Measurements from ENCODE around the gene TENM3.

TENM3 gene

DNA sequence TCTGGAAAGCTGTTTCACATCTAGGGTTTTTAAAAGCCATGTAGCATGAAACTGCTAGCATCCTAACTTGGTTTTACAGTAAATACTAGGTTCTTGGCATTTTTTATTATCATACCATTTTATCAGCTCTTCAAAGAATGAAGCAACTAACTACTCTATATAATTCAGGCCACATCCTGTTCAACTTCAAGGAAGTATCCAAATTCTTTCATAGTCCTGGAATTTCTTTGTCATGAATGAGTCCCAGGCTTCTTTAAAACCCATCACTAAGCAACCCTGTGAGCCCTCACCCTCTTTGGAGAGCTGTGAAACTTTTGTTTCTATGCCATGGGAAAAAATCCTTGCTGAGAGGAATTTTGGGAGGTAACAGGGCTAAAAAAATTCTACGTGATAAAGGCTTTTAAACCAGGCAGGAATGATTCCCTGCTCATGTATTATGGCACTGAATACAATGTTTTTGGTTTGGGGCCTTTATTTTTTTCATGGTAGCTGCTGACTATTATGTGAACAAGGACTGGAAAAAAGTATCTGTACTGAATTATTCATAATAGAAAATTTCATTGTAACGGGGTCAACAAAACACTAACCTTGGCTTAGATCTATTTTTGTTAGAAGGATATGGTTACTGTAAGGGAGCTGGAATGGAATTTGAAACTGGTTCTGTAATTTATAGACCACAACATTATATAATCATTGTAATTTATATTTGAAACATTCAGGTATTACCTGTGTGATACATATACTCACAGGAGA, 509.1 kb downstream of the TENM3 start:
- H3K27ac ChIP-seq = no peak overlapping the region
- TF ChIP-seq, protein P1, sequence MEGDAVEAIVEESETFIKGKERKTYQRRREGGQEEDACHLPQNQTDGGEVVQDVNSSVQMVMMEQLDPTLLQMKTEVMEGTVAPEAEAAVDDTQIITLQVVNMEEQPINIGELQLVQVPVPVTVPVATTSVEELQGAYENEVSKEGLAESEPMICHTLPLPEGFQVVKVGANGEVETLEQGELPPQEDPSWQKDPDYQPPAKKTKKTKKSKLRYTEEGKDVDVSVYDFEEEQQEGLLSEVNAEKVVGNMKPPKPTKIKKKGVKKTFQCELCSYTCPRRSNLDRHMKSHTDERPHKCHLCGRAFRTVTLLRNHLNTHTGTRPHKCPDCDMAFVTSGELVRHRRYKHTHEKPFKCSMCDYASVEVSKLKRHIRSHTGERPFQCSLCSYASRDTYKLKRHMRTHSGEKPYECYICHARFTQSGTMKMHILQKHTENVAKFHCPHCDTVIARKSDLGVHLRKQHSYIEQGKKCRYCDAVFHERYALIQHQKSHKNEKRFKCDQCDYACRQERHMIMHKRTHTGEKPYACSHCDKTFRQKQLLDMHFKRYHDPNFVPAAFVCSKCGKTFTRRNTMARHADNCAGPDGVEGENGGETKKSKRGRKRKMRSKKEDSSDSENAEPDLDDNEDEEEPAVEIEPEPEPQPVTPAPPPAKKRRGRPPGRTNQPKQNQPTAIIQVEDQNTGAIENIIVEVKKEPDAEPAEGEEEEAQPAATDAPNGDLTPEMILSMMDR (conservative IDR thresholded peaks at IDR 0.05) = no peak
- no peak for TF ChIP-seq ZFX (IDR thresholded peaks at IDR 0.05)

GRCh38 chr4:182754895-182755294, 511.7 kb downstream of the TENM3 start:
- no peak for TF ChIP-seq ZFX (IDR thresholded peaks at IDR 0.05)
- TF ChIP-seq, protein P1 (conservative IDR thresholded peaks at IDR 0.05) = no peak
- H3K27ac ChIP-seq = no peak overlapping the region

GRCh38 chr4:182756161-182756690, 513.0 kb downstream of the TENM3 start:
- TF ChIP-seq, protein P1 (conservative IDR thresholded peaks at IDR 0.05) = no peak
- no peak for TF ChIP-seq ZFX (IDR thresholded peaks at IDR 0.05)
- no peak overlapping the region for H3K27ac ChIP-seq

DNA sequence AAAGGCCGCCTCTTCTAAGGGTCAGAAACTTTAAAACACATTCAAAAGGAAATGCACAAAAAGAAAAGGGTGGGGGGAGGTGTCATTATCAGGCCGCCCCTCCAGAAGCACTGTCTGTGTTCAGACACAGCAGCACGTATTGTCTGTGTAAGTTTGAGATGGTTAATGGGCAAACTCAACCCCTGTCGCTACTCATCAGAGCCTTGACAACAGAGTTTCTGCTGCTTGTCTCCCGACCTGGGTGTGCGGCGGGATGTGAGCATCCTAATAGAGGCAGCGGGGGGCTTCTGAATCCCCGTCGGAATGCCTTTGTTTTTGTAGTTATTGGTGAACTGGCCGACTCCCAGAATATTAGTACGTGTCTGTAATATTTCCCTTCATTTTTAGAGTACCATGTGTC, 515.1 kb downstream of the TENM3 start:
- no peak overlapping the region for H3K27ac ChIP-seq
- TF ChIP-seq, protein P1 (conservative IDR thresholded peaks at IDR 0.05) = no peak
- no peak for TF ChIP-seq ZFX (IDR thresholded peaks at IDR 0.05)

GRCh38 chr4:182760551-182761043, 517.4 kb downstream of the TENM3 start:
- H3K27ac ChIP-seq = no peak overlapping the region

DNA sequence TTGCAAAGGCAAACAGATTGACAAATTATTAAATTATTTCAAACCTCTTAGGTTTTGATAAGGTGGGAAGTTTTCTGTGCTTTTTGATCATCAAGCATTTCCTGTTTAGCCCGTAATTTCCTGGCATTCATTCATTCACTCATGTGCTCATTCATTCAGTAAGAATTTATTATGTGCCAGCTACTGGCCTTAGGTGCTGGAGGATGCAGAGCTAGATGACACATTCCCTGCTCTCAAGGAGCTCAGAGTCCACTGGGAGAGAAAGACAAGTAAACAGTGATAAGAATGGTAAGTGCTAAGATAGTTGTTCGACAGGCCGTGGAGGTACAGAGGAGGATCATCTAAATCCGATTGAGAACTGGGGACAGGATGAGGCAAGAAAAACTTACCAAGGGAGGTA, 520.9 kb downstream of the TENM3 start:
- no peak overlapping the region for H3K27ac ChIP-seq
- no peak for TF ChIP-seq ZFX (IDR thresholded peaks at IDR 0.05)
- TF ChIP-seq, protein P1 (conservative IDR thresholded peaks at IDR 0.05) = no peak

More at GRCh38 chr4:182760551-182761043, 517.4 kb downstream of the TENM3 start:
- TF ChIP-seq, protein P1 (conservative IDR thresholded peaks at IDR 0.05) = no peak
- no peak for TF ChIP-seq ZFX (IDR thresholded peaks at IDR 0.05)

DNA sequence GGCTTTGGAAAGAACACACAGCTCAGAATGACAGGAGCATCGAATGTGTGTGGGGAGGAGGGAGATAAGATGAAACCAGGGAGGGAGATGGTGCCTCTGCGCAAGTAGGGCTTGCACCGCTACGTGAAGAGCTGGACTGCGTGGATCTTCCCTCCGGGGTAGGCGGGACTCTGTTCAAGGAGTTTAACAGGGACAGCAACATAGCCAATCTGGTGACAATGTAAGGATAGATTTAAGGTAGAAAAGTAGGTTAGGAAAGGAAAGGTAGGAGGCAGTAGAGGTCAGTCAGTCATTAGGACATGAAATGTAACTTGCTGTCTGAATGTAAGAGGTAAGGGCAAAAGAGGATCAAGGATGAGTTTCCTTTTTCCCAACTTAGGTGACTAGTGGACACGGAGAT, 521.4 kb downstream of the TENM3 start:
- H3K27ac ChIP-seq = no peak overlapping the region
- TF ChIP-seq, protein P1 (conservative IDR thresholded peaks at IDR 0.05) = no peak
- no peak for TF ChIP-seq ZFX (IDR thresholded peaks at IDR 0.05)

Data from C4-2B (cell line).